ENCODE data around the gene KCNG1.
A peak's percentile ranks its signal among the peaks of the same experiment; 100 is the strongest.

The KCNG1 gene

DNA sequence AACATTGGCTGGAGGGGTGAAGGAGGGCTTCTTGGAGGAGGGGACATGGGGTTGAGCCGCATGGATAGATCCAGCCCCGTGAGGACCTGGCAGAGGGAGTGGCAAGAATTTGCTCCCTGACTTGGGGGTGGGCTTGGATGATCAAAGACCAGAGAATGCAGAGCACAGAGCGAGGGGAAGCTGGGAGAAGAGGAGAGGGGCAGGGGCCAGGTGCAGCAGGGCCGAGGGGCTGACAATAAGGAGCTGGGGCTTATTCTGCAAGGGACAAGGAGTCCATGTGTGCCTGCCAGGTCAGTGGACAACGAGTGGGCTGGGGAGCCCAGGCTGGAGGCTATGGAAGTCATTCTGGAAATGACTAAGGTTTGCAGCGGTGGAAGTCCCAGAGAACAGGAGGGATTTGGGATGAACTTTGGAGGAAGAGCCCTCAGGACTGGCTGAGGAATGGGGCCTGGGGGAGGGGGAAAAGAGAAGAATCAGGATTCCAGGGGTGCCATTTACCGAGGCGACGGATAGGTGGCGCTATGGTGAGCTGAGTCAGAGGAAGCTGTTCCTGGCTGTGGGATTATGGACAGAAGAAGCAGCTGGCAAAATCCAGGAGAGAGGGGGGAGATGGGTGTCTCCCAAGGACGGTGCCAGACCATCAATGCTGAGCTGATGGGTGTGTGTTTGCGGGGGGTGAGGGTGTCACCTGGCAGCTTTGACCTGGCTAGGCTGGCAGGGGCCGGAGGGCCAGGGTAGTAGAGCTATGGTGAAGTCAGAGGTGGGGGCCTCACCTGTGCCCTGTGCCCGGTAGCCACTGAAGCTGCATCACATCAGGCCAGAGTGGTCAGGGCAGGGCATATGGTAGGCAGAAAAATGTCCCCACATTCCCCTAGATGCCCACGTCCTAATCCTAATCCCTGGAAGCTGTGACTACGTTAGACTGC is 7.8 kb downstream of the KCNG1 start:
- no peak for DNase-seq (ENCODE audit: low read depth in 1 of 2, low spot score in 1 of 2)

DNA sequence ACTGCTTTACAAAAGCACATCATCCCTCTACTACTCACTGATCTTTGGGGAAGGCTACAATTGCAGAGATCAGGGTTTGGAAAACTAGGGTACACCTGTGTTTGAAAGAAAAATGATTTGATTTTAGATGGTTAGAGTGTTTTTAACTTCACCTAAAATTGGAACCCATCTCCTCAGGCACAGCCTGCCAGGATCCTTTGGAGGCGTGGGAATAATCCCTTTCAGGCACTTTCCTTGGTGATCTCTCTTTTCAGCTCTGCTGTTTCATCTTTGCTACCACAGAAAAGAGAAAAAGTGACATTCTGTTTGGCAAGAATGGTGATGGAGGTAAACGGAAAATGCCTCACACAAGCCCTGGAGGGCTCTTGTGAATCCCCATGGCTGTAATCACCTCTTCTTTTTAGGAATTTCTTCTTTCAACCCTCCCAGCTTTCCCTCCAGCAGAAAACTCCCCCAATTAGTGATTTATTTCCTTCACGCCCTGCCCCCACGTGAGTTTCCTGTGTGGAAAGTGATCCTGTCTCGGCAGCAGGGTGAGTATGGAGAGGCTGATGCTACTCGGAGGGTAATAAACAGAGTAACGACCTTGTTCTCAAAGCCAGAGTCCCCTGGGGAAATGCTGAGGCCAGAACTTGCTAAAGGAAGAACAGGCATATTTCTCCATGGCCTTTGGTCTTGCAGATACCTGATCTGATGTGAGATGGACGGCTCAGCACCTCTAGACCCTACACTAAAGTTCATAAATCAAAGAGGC is 9.2 kb downstream of the KCNG1 start:
- DNase-seq (ENCODE audit: low read depth in 1 of 2, low spot score in 1 of 2), result no peak

DNA sequence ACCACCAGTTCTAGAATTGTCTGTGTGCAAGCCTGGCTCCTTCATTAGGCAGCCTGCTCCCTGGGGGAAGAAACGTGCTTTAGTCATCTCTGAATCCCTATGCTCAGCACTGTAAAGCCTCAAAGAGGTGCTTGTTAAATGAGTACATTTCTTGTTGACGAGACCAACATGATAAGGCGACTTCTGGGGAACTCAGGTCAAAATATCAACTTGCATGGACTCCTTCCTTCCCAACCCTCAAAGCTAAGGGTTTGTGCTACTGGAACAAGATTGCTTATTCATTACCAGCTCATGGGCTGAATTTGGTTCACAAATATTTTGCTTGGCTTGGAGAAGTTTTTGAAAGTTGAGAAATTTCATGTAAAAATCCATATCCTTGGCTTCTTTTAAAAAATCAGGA is 10.6 kb downstream of the KCNG1 start:
- no peak for DNase-seq (ENCODE audit: low read depth in 1 of 2, low spot score in 1 of 2)

DNA sequence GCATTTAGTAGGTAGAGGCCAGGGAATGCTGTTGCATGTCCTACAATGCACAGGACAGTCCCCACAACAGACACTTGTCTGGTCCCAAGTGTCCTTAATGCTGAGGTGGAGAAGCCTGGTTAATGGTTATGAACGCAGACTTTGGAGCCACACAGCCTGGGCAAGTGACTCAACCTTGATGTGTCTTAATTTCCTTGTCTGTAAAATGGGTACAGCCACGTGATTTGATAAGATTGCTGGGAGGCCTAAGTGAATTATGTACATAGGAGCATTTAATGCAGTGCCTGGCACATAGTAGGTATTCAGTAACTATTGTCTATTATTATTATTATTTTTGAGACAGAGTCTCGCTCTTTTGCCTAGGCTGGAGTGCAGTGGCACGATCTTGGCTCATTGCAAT is 11.4 kb downstream of the KCNG1 start:
- no peak for DNase-seq (ENCODE audit: low read depth in 1 of 2, low spot score in 1 of 2)

DNA sequence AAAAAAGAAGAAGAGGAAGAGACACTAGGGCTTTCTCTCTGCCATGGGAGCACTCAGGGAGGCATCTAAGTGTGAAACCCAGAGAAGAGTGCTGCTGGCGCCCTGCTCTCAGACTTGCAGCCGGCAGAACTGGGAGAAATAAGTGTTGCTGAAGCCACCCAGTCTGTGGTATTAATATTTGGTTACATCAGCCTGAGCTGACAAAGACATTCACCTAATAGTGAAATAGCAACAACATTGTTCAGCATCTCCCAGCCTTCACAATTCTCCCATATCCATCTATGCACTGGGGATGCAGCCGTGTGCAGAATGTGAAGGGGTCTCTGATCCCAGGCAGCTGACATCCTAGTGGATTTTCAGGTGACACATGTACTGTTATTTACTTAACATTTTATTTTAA is 12.0 kb downstream of the KCNG1 start:
- no peak for DNase-seq (ENCODE audit: low read depth in 1 of 2, low spot score in 1 of 2)

DNA sequence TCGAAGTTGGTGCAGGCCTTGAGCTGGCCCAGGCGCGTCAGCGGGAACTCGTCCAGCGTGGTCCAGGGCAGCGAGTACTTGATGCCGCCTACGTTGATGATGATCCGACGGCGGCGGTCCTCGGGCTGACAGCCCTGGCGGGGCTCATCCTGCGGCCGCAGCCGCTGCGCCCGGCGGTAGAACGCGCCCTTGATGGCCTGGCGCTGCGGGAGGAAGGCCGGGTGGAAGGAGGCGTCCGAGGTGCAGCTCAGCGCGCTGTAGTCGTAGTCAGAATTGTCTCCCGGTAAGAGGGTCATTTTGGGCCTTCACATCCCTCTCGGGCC is 12.9 kb downstream of the KCNG1 start:
- no peak for DNase-seq (ENCODE audit: low read depth in 1 of 2, low spot score in 1 of 2)

DNA sequence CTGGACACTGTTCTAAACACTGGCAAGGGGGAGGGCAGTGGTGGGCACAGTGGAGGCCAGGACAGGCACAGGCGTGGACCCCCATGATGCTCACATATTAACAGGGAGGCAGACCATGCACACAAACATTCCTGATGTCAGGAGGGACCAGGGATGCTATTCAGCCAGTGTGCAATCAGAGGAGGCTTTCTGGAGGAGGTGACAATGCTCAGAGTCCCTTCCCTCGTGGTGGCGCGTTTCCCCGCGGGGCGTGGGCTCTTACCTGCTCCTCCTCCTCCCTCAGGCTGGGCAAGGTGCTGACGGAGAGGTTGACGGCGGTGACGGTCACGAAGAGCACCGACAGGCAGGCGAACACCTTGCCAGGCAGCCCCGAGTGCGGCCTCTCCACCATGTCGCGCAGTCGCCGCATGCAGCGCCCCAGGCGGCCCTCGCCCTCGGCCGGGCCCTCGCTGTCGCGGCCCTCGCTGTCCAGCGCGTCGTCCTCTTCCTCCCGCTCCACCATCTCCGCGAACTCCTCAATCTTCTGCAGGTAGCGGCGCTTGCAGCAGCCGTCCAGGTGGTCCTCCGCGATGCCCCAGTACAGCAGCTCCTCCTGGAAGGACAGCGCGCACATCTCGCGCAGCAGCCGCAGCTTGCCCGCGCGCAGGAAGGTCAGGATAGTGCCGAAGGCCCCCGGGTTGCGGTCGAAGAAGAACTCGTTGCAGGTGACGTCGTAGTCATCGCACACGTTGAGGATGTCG is 13.4 kb downstream of the KCNG1 start:
- no peak for DNase-seq (ENCODE audit: low read depth in 1 of 2, low spot score in 1 of 2)

DNA sequence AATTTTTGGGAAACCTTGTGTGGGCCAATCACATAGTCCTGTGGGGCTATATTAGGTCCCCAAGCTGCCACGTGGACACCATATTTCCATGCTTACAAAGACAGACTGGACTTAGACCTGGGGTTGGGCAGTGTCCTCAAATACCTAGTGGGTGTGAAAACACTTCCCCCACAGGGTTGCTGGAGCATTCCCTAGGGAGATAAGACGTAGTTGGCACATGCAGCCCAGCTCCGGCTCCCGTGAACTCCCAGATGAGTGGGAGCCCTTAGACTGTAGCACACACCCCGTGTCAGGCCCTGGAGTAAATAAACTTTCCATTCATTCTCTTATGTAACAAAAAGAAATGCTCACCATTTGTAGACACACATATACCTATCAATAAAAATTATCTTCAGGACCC is 14.2 kb downstream of the KCNG1 start:
- DNase-seq (ENCODE audit: low read depth in 1 of 2, low spot score in 1 of 2), result no peak

DNA sequence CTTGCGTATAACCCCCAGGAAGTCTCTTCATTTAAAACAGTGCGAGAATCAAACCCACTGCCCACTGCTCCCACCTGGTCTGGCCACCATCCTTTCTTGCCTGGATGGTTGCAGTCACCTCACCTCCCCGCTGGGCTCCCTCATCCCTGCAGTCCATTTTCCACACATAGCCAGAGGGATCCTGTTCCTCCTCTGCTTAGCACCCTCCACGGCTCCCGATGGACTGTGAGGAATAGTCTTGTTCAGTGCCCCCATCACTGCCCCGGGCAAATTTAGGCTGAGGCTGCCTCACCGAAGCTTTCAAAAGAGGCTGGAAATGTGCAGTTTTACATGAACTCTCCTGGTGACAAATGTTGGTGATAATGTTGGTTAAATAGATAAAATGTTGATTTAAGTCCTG is 17.7 kb downstream of the KCNG1 start:
- no peak for DNase-seq (ENCODE audit: low read depth in 1 of 2, low spot score in 1 of 2)

DNA sequence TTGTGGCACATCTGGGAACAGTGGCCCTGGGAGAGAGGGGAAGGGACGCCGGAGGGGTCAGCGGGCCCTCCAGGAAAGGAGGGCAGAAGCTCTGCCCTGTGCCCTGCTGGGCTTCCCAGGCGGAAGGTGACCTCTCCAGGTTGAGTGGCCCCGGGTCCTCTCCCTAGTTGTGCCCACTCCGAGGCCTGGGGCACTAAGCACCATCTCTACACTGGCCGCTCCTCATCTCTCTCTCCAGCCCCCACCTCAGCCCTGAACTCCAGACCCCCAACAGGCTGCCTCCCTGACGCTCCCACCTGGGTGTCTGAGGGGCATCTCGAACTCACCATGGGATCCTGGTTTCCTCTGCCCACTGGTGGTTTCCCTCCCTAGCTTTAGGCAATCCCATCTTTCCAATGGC is 18.1 kb downstream of the KCNG1 start:
- DNase-seq (ENCODE audit: low read depth in 1 of 2, low spot score in 1 of 2), result no peak

DNA sequence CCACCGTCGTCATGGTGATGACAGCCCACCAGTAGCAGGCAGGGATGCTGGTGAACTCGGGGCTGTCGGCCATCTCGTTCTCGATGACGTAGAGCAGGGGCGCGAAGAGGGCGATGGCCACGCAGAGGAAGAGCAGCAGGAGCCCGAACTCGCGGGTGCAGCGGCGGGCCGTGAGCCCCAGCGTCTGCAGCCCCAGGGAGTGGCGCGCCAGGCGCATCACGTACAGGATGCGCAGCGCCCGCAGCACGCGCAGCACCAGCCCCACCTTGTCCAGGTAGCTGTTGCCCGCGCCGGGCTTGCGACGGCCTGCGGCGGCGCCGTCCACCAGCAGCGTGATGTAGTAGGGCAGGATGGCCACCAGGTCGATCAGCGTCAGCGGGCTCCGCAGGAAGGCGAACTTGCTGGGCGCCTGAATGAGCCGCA is 18.6 kb downstream of the KCNG1 start:
- DNase-seq (ENCODE audit: low read depth in 1 of 2, low spot score in 1 of 2), result no peak

DNA sequence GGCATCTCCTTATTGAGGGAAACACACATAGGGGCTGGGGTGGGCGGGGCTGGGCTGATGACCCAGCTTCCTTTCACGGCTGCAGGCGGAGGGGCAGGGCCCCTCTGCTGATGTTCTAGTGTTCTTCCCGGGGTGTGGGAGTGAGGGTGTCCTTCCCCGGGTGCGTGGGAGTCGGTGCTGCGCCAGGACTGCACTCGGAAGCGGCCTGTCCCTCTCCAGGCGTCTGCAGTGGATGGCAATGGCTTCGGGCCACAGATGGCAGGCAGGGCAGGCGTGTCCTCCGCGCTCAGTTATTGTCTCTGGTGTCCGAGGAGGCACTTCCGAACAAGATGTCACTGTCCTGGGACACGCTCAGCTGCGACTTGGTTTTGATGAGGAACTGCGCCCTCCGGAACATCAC is 19.2 kb downstream of the KCNG1 start:
- DNase-seq (ENCODE audit: low read depth in 1 of 2, low spot score in 1 of 2), result no peak

DNA sequence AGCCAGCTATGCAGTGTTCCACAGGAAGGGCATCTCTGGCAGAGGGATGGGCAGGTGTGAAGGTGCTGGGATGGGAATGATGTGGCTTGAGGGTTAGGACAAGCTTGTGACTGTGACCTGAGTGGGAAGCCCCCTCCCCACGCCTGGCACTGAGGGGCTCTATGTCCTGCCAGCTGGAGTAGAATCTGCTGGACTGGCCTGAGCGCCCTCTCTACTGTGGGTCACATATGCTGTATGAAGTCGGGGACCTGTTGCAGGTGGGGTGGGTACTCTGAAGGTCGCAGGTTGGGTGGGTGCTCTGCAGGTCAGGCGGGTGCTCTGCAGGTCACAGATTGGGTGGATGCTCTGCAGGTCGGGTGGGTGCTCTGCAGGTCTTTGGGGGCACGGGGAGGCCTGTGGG is 20.3 kb downstream of the KCNG1 start:
- no peak for DNase-seq (ENCODE audit: low read depth in 1 of 2, low spot score in 1 of 2)

DNA sequence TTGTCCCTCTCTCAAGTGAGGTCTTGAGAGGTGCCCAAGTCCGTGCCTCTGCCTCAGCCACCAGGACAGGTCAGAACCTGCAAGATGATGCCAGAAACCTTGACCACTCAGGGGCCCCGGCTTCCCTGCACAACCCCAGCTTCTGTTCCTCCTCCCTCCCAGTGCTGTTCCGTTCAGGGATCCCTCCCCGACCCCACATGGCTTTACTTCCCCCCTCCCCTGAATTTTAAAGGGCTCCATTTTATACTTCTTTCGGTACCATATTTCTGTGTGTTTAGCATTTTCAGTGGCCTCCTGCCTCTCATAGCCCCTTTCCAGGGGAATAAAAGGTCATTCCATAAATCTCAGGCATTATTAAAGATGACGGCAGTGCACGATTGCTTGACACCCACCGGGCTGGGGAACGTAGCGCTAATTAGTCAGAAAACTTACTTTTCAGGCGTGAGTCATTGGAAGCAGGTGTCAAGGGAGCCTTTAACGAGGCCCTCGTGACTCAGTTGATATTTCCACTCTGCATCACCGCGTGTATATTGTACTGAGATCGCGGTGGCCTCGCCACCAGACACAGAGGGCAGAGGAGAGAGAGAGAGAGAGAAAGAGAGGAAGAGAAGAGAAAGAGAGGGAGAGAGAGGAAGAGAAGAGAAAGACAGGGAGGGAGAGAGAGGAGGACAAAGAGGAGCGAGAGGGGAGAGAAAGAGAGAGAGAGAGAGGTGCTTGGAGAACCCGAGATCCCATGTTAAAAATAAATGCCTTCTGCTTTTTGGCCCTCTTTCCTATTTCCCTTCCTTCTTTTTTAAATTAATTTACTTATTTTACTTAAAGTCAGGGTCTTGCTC is 21.3 kb downstream of the KCNG1 start:
- no peak for DNase-seq (ENCODE audit: low read depth in 1 of 2, low spot score in 1 of 2)

DNA sequence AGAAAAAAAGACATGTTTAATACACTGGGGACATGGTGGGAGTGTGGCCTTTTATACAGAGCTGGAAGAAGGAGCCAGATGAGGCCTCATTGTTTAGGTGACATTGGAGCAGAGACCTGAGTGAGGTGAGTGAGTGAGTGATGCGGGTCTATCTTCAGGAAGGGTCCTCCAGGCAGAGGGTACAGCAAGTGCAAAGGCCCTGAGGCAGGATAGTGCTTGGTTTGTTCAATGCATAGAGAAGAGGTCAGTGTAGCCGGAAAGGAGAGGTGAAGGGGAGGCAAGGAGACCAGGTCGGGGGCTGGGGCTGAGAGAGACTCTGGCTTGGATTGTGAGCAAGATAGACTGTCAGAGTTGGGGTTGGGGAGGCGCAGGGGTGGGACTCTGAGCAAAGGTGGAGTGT is 23.6 kb downstream of the KCNG1 start:
- DNase-seq (ENCODE audit: low read depth in 1 of 2, low spot score in 1 of 2), result no peak

DNA sequence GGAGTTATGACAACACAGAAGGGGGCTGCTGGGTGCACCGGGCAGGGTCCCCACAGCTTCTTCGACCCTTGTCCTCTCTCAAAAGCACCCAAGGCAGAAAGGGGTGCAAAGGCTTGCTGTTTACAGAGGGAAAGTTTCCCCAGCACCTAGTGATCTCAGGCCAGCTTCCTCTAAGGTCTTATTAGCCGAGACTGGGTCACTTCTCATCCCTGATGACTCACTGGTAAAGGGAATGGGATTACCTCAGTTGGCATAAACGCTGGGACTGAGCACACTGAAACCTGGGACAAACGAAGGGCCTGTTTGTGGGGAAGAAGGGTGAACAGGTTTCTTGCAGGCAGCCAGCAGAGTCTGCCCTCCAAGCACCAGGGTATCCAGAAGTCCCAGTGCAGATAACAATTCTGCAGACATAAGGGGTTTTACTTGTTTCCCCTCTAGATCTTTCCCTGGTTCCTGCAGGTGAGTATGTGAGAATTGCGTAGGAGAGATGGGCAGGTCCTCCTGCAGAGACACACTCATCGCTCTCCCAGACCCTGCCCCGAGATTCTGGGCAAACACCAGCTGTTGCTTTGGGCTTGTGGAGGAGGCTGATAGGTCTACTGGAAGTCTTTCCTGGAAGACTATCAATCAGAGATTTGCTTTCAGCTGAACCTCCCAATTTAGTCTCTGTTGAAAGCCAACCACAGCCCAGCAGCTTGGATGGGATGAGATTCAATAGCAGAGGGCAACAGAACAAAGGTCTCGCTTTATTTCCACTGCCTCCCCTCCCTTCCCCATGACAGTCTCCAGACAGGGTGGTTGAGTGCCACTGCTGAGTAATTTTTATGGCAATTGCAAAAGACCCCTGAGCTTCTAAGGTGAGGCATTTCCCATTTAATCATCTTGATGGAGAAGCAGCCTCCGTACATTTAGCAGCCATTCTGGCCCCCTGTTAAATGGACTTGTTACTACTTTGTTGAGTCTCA is 25.7 kb downstream of the KCNG1 start:
- no peak for DNase-seq (ENCODE audit: low read depth in 1 of 2, low spot score in 1 of 2)

DNA sequence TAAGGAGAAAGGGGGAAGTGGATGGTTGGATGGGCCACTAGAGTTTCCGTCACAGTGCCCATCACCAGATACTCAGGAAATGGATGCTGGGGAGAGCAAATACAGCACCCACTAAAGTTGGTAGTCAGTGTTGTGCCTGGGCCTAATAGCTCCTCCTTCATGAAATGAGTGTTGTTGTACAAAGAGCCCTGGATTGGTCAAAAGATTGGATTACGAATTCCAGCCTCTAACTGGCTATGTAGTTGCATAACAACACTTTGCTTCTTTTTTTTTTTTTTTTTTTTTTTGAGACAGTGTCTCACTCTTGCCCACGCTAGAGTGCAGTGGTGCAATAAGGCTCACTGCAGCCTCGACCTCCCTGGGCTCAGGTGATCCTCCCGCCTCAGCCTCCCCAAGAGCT is 27.4 kb downstream of the KCNG1 start:
- no peak for DNase-seq (ENCODE audit: low read depth in 1 of 2, low spot score in 1 of 2)

DNA sequence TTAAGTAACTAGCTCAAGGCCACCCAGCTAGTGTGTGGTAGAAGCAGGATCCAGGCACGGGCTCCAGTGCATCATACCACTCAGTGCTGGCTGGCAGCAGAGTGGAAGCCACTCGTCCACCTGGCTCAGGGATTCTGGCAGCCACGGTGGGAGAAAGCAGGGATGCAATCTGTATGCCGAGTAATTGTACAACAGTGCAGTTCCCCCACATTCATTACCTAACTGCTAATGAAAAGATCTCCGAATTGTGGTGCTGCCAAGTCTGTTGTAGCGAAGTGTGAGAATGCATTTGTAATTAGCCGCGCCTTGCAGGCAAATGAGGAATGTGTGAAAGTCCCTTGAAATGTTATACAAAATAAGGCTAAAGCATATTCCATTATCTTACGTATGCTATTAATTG is 29.0 kb downstream of the KCNG1 start:
- DNase-seq (ENCODE audit: low read depth in 1 of 2, low spot score in 1 of 2), result no peak

DNA sequence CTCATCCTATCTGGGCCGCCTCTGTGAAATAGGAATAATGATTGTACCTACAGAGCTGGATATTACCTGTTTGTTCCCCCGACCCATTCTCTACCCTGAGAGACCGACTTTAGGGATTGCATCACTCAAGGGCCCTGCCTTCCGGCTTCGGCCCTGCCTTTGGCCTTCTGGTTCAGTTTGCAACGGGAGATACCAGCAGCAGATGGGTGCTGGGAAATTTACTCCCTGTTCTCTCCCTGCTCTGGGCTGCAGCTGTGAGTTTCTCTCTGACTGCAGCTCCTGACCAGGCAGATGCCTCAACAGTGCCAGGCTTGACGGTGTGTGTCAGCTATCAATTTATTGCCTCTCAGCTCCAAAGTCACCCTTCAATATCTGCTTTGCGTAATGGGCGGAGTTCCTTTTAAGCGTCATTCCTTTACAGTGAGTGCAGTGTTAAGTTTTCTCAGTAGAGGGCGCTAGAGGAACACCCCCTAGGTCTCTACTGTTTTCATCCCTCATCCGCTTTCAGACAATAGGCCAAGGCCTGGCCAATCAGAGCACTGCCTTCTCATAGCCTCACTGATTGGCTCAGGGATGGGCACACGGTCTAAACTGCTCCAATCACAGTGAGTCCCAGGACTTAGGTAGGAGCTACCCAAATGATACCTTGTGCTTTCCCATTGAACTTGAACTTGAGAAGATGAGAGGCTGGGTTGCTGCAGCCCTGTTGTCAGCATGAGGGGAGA is 30.0 kb downstream of the KCNG1 start:
- DNase-seq (ENCODE audit: low read depth in 1 of 2, low spot score in 1 of 2), result peak in 1 of 2 donors; percentile 43
